ENCODE data around the gene CPVL.

The CPVL gene

DNA sequence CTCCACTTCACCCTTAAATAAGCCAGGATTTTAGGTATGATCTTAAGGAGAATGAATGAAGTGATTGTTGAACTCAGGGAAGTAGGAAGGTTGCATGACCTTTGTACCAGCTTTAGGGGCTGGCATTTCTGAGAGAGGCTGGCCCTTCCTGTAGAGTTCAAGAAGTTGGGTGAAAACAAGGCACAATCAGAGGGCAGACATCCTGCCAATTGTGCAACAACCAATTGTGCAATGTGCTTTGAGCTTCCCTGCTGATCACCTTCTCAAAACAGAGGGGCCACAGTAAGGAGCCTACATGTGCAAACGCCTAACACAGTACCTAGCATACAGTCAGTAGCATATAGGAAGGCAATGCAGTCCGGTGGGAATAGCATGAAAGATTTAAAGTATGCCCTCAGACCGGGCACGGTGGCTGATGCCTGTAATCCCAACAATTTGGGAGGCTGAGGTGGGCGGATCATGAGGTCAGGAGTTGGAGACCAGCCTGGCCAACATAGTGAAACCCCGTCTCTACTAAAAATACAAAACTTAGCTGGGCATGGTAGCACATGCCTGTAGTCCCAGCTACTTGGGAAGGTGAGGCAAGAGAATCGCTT lies 5.4 kb downstream of the CPVL start:
- Mint-ChIP-seq H3K9me3 (ENCODE audit: low read depth) (no peaks in the 10 kb centered on the region), H3K27ac (no peak overlapping the region), H3K27me3 (peaks cover 12% of the 10 kb centered on the region), H3K36me3 (no peaks in the 10 kb centered on the region), H3K4me3 (no peak overlapping the region), H3K4me1 (ENCODE audit: low read depth) (peaks cover 2% of the 10 kb centered on the region)

DNA sequence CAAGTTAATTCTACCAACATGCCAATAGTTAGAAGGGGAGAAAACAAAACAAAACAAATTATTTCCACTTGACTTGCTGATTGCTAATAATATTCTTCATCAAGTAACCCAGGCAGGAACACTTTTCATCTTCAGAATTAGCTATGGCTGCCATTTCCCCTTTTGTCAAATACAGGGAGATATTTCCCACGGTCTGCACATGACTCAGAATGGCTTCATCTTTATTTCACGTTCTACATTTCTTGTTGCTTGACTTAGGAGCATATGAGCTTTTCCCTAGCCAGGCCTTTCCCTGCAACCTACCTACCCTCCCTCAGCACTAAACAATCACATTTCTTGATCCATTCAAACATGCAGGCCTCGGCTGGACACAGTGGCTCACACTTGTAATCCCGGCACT lies 6.5 kb downstream of the CPVL start:
- H3K27me3 Mint-ChIP-seq, result peaks cover 6% of the 10 kb centered on the region
- no peaks in the 10 kb centered on the region for H3K36me3 Mint-ChIP-seq
- H3K9me3 Mint-ChIP-seq (ENCODE audit: low read depth), result no peaks in the 10 kb centered on the region
- no peak overlapping the region for H3K4me3 Mint-ChIP-seq
- H3K4me1 Mint-ChIP-seq (ENCODE audit: low read depth), result no peaks in the 10 kb centered on the region
- no peak overlapping the region for H3K27ac Mint-ChIP-seq

DNA sequence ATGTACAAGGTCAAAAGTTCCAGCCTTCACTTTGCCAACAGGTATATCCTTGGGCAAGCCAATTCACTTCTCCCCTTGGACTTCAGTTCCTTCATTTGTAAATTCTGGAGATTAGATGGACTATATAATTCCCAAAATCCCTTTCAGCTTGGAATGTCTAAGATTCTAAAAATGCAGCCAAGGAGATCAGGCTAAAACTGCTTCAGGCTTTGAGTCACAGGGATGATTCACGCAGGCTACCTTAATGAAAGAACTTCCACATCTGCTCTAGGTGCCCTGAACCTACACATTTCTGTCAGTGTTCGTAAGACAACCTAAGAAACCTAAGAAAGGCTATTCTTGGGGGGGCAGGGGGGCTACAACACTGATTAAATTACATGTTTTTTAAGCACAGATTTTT lies 7.1 kb downstream of the CPVL start:
- Mint-ChIP-seq H3K36me3 (no peaks in the 10 kb centered on the region), H3K27me3 (peaks cover 6% of the 10 kb centered on the region), H3K4me1 (ENCODE audit: low read depth) (no peaks in the 10 kb centered on the region), H3K9me3 (ENCODE audit: low read depth) (no peaks in the 10 kb centered on the region), H3K4me3 (no peak overlapping the region), H3K27ac (no peak overlapping the region)

DNA sequence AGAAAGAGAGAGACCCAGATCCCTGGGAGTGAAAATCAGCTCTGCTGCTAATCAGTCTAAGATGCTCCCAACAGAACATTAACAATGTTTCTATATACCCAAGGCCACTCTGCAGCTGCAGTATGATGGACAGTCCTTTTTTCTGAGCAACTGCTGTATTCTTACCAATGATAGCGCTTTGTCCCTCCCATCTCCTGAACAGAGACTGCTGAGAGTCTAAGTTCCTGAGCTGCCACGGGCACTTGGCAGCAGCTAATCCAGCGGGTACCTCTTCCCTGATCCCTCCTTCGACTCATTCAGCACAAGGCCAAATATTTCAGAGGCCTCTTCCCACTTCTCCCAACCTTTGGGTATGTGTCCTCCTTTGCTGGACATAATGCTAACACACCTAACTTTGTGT lies 7.7 kb downstream of the CPVL start:
- Mint-ChIP-seq H3K27ac (no peak overlapping the region), H3K36me3 (no peaks in the 10 kb centered on the region), H3K27me3 (peaks cover 6% of the 10 kb centered on the region), H3K4me3 (no peak overlapping the region), H3K9me3 (ENCODE audit: low read depth) (no peaks in the 10 kb centered on the region), H3K4me1 (ENCODE audit: low read depth) (no peaks in the 10 kb centered on the region)

DNA sequence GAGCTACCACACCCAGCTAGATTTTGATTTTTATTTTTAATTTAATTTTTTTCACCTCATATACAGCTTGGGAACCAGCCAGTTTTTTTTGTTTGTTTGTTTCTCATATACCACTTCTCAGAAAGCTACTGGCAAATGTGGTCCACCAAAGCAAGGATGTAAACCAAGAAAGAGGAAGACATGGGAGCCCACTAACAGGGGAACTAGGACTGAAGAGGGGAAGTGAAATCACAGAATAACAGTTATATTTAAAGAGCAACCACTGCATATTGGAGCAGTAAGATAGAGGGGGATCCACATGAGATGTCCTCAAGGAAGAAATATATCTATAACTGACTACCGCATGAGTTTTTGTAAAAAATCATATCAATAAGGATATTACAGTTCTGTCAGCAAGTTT lies 10.5 kb downstream of the CPVL start:
- H3K27me3 Mint-ChIP-seq, result peaks cover 2% of the 10 kb centered on the region
- H3K4me1 Mint-ChIP-seq (ENCODE audit: low read depth), result no peaks in the 10 kb centered on the region
- H3K36me3 Mint-ChIP-seq, result no peaks in the 10 kb centered on the region
- no peaks in the 10 kb centered on the region for H3K9me3 Mint-ChIP-seq (ENCODE audit: low read depth)
- H3K27ac Mint-ChIP-seq, result no peak overlapping the region
- H3K4me3 Mint-ChIP-seq, result no peak overlapping the region

DNA sequence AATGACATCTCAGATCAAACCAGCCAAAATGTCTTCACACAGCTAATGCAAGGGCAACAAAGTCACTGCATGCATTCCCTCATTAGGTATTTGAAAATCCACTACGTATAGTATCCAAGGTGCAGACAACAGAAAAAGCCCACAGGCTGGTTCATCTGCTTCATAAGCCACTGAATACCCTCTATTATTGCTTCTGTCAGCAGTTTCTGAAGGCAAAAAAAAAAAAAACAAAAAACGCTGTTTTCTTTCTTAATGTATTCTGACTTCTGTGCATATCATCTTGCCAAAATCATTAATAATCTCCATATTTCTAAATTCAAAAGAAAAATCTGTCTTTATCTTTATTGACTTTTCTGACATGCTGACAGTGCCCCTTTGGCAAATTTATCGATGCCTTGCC lies 13.4 kb downstream of the CPVL start:
- H3K27me3 Mint-ChIP-seq, result peaks cover 8% of the 10 kb centered on the region
- no peak overlapping the region for H3K4me3 Mint-ChIP-seq
- no peaks in the 10 kb centered on the region for H3K4me1 Mint-ChIP-seq (ENCODE audit: low read depth)
- H3K36me3 Mint-ChIP-seq, result no peaks in the 10 kb centered on the region
- H3K27ac Mint-ChIP-seq, result no peak overlapping the region
- H3K9me3 Mint-ChIP-seq (ENCODE audit: low read depth), result no peaks in the 10 kb centered on the region

DNA sequence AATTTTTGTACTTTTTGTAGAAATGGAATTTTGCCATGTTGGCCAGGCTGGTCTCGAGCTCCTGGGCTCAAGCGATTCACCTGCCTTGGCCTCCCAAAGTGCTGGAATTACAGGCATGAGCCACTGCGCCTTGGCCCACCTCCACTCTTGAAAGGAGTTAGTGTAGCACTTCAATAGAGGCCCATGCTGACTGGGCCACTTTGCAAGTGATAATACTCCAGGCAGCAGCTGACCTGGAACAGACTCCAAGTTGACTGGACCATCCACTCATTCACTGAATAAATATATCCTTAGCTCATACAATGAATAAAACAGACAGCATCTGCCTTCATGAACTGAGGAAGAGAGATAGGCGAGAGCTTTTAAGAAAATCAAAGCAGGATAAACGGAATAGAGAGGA lies 14.7 kb downstream of the CPVL start:
- H3K27ac Mint-ChIP-seq, result no peak overlapping the region
- H3K27me3 Mint-ChIP-seq, result peaks cover 8% of the 10 kb centered on the region
- H3K36me3 Mint-ChIP-seq, result no peaks in the 10 kb centered on the region
- no peaks in the 10 kb centered on the region for H3K9me3 Mint-ChIP-seq (ENCODE audit: low read depth)
- no peaks in the 10 kb centered on the region for H3K4me1 Mint-ChIP-seq (ENCODE audit: low read depth)
- no peak overlapping the region for H3K4me3 Mint-ChIP-seq

DNA sequence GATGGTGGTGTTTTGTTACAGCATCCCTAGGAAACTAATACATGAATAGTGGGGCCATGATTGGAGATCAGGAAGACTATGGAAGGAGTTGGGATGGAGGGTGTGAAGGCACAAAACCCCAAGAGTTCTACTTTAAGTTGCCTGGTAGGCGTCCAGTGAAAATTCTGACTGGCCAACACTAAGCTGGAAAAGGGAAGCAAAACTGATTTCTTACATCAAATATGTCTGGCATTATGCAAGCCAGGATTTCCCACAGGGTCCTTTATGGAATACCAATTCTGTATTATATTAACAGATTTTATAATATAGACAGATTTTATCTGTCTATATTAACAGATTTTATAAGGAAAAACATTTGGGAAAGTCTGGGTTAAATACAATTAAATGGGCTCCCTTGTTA lies 16.2 kb downstream of the CPVL start:
- H3K4me1 Mint-ChIP-seq (ENCODE audit: low read depth), result no peaks in the 10 kb centered on the region
- no peak overlapping the region for H3K27ac Mint-ChIP-seq
- no peaks in the 10 kb centered on the region for H3K36me3 Mint-ChIP-seq
- no peaks in the 10 kb centered on the region for H3K9me3 Mint-ChIP-seq (ENCODE audit: low read depth)
- H3K27me3 Mint-ChIP-seq, result peaks cover 8% of the 10 kb centered on the region
- no peak overlapping the region for H3K4me3 Mint-ChIP-seq

DNA sequence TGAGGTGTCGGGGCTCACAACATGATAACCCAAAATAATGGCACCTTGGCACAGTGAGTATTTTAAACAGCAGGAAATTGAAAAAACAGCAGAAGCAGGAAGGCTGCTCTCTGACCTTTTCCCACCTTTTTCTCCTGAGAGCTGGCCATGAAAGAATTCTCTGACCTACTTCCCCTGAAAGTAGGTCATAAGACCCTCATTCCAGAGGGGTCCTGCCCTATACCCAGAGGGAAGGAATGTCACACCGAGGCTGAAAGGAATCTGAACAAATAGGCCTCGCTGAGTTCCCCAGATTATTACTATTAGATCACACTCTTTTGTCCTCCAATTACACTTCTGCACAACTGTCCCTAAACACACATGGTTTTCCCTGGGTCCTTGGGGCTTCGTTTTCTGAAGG lies 18.8 kb downstream of the CPVL start:
- Mint-ChIP-seq H3K4me1 (ENCODE audit: low read depth) (no peaks in the 10 kb centered on the region), H3K36me3 (no peaks in the 10 kb centered on the region), H3K27me3 (peaks cover 8% of the 10 kb centered on the region), H3K27ac (no peak overlapping the region), H3K9me3 (ENCODE audit: low read depth) (no peaks in the 10 kb centered on the region), H3K4me3 (no peak overlapping the region)

DNA sequence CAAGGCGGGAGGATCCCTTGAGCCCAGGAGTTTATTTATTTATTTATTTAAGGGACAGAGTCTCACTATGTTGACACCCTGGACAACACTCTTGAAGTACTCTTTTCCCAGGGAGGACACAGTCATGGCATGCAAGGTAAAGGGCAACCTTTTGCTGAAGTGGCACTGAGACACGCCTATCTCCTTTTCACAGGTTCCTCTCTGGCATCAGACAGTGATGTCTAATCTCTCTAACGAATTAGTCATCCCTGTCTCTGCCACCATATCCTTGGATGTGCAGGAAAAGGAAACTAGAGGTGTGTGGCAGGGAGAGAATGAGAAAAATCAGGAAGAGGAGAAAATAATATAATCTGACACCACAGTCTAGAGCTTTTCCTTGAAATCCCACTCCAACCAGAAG lies 19.5 kb downstream of the CPVL start:
- Mint-ChIP-seq H3K27ac (no peak overlapping the region), H3K27me3 (peaks cover 6% of the 10 kb centered on the region)

DNA sequence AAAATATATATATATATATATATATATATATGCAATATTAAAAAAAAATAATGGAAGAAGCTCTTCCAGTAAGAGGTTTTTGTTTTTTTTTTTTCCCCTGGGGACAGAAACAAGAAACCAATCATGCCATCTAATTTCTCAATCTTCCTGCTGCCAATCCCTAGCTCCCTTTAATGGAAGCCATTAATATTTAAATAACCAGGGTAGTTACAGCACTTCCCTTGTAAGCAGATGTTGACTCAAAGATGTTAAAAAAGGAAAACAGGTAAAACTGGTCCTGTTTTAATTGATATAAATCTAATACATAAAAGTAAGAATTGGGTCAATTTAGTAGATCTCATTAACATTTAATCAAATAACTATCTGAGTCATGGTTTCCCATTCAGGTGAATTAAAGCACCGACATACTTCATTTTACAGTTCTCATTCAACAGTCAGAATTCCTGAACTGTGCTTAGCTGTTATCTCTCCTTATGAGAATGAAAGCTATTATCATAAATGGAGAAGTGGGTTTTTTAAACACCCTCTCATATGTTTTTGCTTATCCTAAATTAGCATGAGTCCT lies 22.6 kb downstream of the CPVL start:
- no peaks in the 10 kb centered on the region for H3K4me1 Mint-ChIP-seq (ENCODE audit: low read depth)
- H3K9me3 Mint-ChIP-seq (ENCODE audit: low read depth), result no peaks in the 10 kb centered on the region
- H3K27me3 Mint-ChIP-seq, result peaks cover 3% of the 10 kb centered on the region
- H3K4me3 Mint-ChIP-seq, result no peak overlapping the region
- H3K27ac Mint-ChIP-seq, result no peak overlapping the region
- no peaks in the 10 kb centered on the region for H3K36me3 Mint-ChIP-seq

More for the DNA sequence above, 19.5 kb downstream of the CPVL start:
- Mint-ChIP-seq H3K4me3 (no peak overlapping the region), H3K4me1 (ENCODE audit: low read depth) (no peaks in the 10 kb centered on the region), H3K9me3 (ENCODE audit: low read depth) (no peaks in the 10 kb centered on the region), H3K36me3 (no peaks in the 10 kb centered on the region)

DNA sequence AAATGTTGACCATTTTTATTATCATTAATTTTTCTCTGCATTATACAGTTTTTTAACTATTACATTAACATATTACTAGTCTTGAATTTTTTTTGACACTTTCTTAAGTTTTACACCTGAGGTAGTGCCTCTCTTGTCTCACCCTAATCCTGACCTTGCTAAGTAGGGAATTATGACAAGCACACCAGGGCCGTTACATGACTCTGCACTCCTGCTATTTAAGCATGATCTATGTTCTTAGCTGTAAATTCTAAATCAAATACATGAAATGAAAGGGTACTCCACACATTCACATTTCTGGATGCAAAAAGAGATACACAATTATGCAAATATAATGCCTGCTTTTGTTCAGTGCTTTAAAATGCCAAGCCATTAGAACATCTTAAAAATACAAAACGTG lies 23.6 kb downstream of the CPVL start:
- H3K27me3 Mint-ChIP-seq, result peaks cover 4% of the 10 kb centered on the region
- no peaks in the 10 kb centered on the region for H3K36me3 Mint-ChIP-seq
- no peaks in the 10 kb centered on the region for H3K4me1 Mint-ChIP-seq (ENCODE audit: low read depth)
- no peaks in the 10 kb centered on the region for H3K9me3 Mint-ChIP-seq (ENCODE audit: low read depth)
- H3K4me3 Mint-ChIP-seq, result no peak overlapping the region
- H3K27ac Mint-ChIP-seq, result no peak overlapping the region

DNA sequence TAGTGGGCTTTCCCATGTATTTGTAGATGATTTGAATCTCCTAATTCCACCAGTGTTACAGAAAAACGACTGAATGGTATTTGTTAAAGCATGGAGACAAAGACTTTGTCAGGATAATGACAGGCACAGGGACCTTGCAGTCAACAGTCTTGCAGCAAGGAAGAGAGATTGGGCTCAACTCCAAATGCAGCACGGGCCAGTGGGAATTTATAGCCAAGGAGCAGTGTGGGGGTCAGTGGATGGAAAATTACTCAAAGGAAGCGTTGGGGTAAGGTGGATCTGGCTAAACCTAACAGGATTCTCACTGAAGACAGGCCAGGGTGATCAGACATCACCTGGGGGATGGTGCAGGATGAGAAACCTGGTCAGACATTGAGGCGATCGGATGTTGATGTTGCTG lies 24.3 kb downstream of the CPVL start:
- peaks cover 4% of the 10 kb centered on the region for H3K27me3 Mint-ChIP-seq
- H3K4me1 Mint-ChIP-seq (ENCODE audit: low read depth), result no peaks in the 10 kb centered on the region
- no peaks in the 10 kb centered on the region for H3K9me3 Mint-ChIP-seq (ENCODE audit: low read depth)
- no peaks in the 10 kb centered on the region for H3K36me3 Mint-ChIP-seq
- H3K4me3 Mint-ChIP-seq, result no peak overlapping the region
- H3K27ac Mint-ChIP-seq, result no peak overlapping the region

DNA sequence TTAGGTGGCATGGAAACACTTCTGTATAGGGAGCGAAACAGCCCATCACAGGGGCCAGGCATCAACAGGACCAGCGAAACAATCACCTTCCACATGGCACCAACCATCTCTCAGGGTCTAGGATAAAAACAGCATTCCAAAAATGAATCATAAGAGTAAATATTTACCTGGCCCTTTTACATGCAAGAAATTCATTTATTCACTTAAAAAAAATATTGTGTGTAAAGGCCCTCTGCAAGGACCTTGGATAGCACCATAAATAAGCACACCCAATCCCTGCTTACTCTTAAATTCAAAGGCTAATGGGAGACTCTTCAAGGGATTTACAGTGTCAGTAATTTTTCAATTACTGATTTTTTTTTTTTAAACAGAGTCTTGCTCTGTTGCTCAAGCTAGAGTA lies 25.4 kb downstream of the CPVL start:
- Mint-ChIP-seq H3K27me3 (peaks cover 4% of the 10 kb centered on the region), H3K27ac (no peak overlapping the region), H3K36me3 (no peaks in the 10 kb centered on the region), H3K9me3 (ENCODE audit: low read depth) (no peaks in the 10 kb centered on the region), H3K4me1 (ENCODE audit: low read depth) (no peaks in the 10 kb centered on the region), H3K4me3 (no peak overlapping the region)

DNA sequence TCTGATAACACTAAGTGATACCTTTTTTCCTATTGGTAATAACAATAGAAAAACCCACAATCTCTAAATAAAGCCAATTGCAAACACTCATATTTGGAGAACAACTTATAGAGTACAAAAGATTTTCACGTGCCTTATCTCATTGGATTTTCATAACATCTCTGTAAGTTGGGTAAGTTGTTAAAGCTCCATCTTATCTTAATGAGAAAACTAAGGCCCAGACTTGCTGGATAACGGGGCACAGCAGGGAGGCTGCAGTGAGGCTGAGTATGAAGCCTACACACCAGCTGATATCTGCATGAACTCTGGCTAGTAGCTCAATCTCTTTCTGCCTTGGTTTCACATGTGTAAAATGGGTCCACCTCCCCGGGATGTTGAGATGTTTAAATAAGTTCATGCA lies 26.8 kb downstream of the CPVL start:
- peaks cover 4% of the 10 kb centered on the region for H3K27me3 Mint-ChIP-seq
- H3K4me1 Mint-ChIP-seq (ENCODE audit: low read depth), result no peaks in the 10 kb centered on the region
- H3K36me3 Mint-ChIP-seq, result no peaks in the 10 kb centered on the region
- H3K4me3 Mint-ChIP-seq, result no peak overlapping the region
- H3K9me3 Mint-ChIP-seq (ENCODE audit: low read depth), result no peaks in the 10 kb centered on the region
- no peak overlapping the region for H3K27ac Mint-ChIP-seq
